HG03139 (cell line): ENCODE measurements around the gene LGSN.
"Not testable (repeated sequence)": the region's sequence is repeated elsewhere in the genome, so short reads cannot be mapped to it uniquely, and the experiment has no call there.

ENCODE experiments used
- ATAC-seq: cut with Tn5 transposase; IDR thresholded peaks from one replicate; pipeline ENCODE4 v1.9.1; 2021; ENCODE audit not compliant: unreplicated experiment

LGSN gene

GRCh38 chr6:63306420-63306819 is 13.4 kb downstream of the LGSN start:
- no peak for ATAC-seq

DNA sequence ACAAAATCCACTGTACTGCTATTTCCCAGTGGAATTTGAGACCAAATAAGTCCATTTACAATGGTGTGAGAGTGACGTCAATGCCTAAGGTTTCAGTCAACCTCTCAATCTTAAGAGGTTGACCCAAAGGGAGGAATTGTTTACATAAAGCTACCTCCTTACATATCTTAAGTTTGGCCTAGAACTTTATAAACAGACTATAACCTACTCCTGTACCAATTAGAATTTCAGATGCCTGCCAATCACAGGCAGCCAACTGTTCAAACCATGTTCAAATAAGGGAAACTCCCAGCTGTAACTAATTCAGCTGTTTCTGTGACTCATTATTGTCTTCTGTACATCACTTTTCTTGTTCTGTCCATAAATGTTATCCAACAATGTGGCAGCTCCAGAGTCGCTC is 14.5 kb downstream of the LGSN start:
- no peak for ATAC-seq

DNA sequence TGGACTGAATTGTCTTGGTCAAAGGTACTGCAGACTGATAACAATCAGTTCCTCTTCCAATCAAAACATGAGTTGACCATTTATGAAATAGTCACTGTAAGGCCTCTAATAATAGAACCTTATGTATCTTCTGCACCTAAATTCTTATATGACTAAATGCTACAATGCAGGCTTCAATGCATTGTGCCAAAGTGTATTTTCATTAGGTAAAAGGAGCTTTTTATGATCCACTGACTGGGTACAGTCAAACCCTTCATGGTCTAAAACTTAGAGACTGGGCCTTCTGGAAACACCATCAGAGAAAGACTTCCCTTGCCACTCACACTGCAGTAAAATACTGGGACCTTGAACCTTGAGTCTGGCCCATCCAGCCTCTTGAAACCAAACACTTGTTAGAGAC is 16.3 kb downstream of the LGSN start:
- ATAC-seq = no peak

DNA sequence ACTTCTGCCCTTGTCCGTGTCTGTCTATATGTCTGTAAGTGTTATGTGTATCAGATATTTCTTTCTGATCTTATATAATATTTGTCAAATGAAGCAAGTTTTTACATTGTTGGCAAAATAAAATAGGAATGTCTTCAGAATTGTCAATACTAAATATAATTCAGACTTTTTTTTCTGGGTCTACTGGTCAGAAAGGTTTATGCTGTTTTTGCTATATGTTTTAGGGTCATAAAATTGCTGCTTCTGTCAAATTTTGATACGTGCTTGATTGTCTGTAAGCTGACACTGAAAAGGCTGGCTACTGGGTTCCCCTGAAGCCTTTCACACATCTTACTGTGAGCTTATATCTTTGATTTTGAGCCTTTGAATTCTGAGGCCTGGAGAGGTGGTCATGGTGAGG is 20.1 kb downstream of the LGSN start:
- ATAC-seq = no peak

DNA sequence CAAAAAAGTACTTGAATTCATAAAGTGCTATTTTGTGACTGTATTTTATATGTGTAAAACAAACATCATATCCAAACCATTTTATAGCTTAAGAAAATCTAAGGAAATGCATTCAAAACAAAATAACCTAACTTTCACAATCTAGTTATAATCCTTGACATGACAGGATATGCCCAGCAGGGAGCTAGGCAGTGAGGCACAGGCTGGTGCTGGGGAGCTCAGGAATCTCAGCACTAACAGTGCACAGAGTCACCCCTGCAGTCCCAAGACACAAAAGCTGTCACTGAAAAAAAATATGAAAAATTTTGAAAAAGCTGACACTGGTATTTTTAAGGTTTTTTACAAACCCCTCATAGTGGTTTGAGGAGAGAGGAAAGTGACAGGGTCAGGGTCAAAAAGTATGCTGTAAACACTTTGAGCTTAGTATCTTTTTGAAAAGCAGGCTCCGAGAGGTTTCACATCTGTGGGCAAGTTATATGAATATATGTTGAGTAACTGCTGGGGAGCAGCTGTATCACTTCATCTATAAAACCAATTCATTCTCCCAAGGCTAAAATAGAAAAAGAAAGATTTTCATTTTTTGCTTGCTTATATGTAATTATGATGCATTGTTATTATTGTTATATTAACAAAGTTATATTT is 24.1 kb downstream of the LGSN start:
- ATAC-seq = no peak

DNA sequence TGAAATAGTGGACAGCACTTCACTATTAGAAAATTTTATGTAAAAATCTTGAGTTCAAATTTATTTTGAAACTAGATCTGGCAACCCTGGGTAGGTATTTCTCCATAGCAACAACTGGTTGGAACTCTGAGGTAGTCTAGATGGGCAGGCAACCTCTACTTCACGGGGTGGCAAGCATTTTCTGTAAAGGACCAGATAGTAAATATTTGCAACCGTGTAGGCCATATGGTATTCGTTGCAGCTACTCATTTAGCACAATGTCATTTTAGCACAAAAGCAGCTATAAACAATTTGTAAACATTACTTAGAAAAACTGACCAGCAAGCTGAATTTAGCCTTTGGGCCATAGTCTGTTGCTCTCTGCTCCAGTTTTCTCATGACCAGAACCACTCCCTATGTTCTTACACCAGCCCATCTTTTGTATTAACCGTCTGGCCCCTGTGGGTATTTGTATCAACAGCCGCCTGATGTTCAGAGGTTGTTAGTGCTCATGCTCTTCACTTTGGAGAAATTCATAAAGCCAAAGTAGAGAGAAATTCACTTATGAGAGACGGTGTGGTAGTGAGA is 29.2 kb downstream of the LGSN start:
- ATAC-seq = no peak

DNA sequence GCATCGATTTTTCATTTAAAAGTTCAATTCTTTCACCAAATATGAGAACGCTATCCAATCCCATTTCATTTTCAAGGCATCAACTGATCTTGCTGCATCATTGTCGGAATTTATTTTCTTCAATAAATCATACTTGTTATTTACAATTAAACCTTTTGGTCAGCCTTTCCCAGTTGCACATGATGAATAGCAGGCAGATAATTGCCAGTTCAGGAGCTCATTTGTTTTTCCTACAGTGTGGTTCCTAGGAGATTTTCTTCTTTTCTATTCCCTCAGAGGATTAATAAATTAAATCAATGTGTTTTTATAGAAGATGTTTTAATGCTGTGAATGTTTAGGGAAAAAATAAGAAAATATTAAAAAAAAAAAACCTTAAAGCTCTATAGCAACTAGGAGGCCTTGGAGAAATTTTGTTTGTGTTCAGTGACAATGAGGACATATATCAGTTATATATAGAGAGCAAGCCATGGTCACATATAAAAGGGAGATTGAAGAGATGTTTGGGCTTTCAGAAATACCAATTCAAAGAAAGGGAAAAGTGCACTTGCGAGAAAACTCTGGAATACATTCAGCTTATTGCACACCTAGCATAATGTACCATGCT is 30.4 kb downstream of the LGSN start:
- ATAC-seq = no peak

DNA sequence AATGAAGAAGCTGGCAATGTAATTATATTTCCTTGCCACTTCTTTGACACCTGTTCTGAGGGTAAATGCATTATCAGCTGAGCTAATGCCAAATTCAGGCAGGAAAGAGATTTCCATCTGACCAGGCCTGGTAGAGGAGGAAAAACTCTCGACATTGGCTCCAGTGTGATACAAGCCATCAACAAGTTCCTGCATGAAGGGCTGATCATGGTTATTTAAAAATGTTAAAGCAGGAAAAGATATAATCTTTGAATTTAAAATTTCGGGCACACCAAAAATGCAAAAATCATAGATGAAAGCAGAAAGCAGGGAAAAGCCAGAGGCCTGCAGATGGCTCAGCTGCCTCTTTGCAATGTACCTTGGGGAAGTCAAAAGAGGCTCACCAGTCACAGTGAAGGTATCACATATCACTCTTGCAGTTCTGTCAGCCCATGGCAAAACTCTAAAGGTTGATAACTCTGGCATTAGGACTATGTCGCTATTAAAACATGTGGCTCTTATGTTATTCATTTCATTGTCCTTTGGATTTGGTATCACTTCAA is 39.1 kb downstream of the LGSN start:
- ATAC-seq = no peak

DNA sequence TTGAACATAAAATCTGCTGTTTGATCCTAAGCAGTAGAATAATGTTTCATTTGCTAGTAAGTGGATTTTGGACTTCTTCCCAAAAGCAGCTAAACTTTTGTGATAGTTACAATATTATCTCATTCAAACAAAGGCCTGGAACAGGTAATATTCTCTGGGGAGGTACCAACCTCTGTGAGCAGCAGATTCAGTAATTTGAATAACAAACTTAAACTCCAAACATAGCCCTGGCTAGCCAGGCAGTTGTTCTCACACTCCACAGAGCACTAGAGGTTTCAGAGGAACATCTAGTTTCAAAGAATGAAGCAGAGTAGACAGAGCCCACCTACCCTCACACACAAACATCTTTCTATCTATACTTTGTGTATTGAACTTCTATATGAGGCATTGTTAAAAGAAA is 40.9 kb downstream of the LGSN start:
- ATAC-seq = no peak

DNA sequence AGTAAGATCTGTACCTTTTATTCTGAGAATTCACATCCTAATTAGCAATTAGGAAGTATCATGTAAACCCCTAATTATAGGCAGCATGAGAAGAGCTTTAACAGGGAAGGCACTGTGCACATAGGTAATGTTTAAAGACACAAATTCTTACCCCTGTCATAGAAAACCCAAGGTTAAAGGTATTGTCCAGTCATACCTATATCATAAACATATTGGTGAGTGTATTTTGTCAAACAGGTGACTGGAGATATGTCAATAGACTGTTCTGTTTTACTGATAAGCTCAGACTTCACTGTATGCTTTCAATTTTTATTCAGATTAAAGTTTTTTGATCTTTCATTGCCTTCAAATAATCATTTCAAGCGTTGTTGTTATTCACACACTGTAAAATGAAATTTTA is 43.8 kb downstream of the LGSN start:
- ATAC-seq = no peak

GRCh38 chr6:63274795-63275430 is 44.9 kb downstream of the LGSN start:
- not testable (repeated sequence) for ATAC-seq

- no peak for ATAC-seq
Observed at GRCh38 chr6:63272397-63272796, 47.4 kb downstream of the LGSN start.

GRCh38 chr6:63269470-63269869 is 50.3 kb downstream of the LGSN start:
- ATAC-seq = no peak

DNA sequence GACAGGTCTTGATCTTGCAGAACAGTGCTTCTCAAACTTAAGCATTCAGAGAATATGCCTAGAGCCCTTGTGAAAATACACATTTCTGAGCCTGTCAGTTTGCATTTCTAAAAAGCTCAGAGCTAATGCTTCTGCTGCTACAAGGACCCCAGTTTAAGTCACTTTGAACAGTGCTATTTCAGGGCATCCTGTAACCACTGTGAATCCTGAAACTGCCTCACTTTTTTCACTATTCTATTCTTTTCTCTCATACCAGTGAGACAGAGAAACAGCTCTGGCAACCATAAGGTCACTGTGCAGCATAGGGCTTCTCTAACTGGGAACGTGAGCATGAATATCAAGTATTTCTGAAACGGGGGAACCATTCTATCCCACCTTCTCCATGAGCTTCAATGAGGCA is 51.2 kb downstream of the LGSN start:
- ATAC-seq = no peak

DNA sequence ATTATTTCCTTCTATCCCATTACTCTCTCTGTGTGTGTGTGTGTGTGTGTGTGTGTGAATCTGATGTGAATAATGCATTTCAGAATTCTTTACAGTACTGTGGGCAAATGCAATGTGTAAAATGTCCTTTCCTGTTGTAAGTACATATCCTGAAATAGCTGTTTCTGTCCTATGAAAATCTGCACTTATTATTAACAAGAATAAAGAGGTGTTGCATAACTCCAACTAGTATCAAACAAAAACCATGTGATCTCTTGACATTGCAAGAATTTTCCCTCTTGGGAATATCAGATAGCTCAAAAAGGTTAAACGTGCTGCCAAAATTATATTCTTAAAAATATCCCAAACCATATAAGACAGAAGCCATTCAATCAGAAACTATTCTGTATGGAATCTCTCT is 52.0 kb downstream of the LGSN start:
- no peak for ATAC-seq

- ATAC-seq = no peak
Observed at GRCh38 chr6:63267046-63267445, 52.7 kb downstream of the LGSN start.

DNA sequence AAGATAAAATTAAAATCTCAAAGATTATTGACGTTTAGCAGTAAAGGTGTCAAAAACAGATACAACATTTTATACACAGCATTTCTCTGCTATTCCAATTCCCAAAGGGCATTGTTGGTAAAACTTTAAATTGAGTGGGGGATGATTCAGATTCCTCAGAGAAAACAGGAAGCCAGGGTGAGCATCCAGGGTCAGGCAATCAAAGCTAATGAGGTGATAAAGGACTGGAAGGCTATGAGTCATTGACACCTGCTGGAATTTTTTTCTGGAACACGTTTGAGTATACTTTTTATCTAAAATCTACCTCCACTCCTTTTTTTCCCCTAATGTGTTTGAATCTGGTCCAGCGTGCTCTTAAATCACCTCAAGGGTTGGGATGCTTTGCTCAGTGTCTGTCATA is 56.3 kb downstream of the LGSN start:
- ATAC-seq = no peak

DNA sequence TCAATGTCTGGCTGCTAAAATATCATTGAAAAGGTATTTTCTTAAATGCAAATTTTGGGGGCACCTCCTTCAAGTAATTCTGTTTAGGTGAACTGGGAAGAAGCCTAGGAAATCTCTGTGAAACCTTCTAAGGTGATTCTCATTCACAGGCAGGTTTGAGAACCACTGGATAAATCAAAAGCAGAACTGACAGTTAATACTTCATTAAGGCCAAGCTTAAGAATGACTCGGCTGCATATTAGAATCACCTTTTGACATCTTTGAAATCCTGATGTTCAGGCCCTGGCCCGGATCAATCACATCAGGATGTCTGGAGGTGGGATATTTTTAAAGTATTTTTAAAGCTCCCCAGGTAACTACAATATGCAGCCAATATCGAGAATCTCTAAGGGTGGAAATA is 58.0 kb downstream of the LGSN start:
- ATAC-seq = no peak

DNA sequence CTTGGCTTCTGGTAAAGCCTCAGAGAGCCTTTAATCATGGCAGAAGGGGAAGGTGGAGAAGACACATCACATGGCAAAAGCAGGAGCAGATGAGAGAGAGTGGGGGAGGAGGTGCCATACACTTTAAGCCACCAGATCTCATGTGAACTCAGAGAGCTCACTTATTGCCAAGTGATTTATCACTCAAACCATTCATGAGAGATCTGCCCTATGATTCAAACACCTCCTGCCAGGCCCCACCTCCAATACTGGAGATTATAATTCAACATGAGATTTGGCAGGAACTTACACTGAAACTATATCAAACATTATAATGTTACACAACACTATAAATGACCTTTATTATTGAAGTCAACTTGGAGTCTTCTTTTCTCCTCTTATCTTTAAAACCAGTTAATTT is 60.6 kb downstream of the LGSN start:
- no peak for ATAC-seq

DNA sequence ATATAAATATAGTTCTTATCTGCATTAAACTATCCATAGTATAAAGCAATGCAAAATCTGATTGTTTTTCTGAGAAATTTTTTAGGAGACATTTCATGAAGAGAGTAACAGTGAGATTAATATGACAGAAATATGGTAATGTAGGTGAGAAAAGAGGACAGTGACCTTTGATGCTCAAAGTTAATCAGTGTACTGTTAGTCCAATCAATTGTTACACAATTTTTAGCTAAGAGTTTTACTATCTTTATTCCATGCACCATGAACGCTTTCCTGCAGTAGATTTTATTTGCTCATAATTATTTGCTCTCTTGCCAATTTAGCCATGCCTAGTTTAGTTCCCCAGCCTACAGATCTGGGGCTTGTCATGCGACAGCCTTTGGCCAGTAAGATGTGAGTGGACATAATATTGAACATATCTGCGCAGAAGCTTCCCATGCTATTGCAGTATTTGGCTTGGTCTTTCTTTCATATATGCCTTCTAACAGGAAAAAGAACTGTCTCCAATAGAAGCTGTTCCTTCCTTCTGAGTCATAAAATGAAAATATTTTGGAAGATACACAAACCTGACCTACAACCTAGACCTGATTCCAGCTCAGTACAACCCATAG is 69.8 kb downstream of the LGSN start:
- ATAC-seq = no peak

- ATAC-seq = no peak
Observed at GRCh38 chr6:63246581-63246980, 73.2 kb downstream of the LGSN start.

- ATAC-seq = peak; percentile 58
Observed at GRCh38 chr6:63245909-63246308, 73.9 kb downstream of the LGSN start.
